Measurements from ENCODE around the gene TMEM184B. TPM values are rescaled to one million over a fixed set of nuclear protein-coding genes. Genes with fewer than 3 reads are reported as not detected.

TMEM184B gene
- total RNA-seq, 2 donors from 2014 or later, result 58.8 to 61.6 TPM

DNA sequence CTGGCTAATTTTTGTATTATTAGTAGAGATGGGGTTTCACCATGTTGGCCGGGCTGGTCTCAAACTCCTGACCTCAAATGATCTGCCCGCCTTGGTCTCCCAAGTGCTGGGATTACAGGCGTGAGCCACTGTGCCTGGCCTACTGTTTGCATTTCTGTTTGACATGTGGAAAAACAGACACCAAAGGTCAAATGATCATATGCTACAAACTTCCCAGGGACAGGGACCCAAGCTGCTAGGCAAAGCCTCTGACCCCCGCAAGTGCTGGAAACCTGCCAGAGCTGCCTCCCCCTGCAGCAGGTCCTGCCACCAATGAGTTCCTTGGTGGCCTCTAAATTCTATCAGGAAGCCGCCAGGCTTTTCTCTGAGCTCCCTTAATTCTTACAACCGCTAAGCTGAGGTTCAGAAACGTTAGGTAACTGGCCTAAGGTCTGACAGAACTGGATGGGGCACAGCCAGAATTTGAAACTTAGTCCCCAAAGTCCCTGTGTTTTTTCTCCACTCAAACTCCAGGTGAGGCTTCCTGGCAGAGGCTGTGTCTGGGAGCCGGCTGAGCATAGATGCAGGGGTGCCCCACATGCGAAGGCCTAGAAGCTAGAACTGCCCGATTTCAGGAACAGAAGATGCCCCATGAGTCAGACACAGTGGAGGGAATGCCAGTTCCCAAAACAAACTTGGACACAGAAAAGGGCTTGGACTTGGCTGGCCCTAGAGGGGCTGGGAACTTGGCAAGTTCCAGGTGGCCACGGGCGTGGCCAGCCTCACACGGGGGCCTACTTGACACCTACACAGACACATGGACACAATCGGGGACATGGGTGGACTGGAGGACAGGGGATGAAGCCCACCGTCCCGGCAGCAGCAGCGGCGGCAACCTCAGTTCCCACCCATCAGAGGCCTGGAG, 37.1 kb upstream of the TMEM184B start:
- DNase-seq, result no peak
- H3K4me1 ChIP-seq, result peaks cover 4% of the 10 kb centered on the region
- H3K9me3 ChIP-seq, result no peaks in the 10 kb centered on the region
- peak overlapping the region; percentile 11 for H3K27ac ChIP-seq
- intact Hi-C loops (cut with DNase I), result loop anchor here (5.0 kb wide), 1 partner anchor 38 kb away; the partner anchor contains the start of gene TMEM184B
- no peaks in the 10 kb centered on the region for H3K27me3 ChIP-seq
- no peak overlapping the region for H3K9ac ChIP-seq (ENCODE audit: low read depth in 2 of 2, low read length in 2 of 2)
- no peaks in the 10 kb centered on the region for H3K36me3 ChIP-seq
- no peak overlapping the region for H3K4me3 ChIP-seq
- TF ChIP-seq, protein P1, sequence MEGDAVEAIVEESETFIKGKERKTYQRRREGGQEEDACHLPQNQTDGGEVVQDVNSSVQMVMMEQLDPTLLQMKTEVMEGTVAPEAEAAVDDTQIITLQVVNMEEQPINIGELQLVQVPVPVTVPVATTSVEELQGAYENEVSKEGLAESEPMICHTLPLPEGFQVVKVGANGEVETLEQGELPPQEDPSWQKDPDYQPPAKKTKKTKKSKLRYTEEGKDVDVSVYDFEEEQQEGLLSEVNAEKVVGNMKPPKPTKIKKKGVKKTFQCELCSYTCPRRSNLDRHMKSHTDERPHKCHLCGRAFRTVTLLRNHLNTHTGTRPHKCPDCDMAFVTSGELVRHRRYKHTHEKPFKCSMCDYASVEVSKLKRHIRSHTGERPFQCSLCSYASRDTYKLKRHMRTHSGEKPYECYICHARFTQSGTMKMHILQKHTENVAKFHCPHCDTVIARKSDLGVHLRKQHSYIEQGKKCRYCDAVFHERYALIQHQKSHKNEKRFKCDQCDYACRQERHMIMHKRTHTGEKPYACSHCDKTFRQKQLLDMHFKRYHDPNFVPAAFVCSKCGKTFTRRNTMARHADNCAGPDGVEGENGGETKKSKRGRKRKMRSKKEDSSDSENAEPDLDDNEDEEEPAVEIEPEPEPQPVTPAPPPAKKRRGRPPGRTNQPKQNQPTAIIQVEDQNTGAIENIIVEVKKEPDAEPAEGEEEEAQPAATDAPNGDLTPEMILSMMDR (IDR thresholded peaks at IDR 0.05), result no peak

DNA sequence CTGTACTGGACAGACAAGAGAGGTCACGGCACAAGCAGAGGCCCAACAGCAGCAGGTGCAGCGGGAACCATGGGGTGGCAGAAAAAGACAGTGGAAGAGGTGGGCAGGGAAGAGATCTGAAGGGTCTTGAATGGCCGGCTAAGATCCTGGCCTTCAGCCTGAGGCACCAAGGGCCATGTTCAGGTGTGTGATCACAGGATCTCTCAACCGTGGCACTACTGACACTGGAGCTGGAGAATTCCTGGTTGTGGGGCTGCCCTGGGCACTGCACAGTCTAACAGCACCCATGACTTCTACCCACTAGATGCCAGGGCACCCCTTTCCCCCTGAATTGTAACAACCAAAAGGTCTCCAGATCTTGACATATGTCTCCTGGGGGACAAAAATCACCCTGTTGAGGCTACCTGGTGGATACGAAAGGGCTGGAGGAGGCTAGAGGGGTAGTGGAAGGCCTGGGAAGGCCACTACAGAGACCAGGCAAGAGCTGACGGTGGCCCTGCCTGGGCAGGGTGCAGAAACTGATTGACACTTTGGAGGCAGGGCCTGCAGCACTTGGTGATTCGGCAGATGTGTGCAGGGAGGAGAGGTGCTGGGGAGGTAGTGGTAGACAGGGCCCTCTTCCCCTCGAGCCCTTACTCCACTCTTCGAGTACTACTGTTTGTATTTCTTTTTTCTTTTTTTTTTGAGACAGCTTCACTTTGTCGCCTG, 36.1 kb upstream of the TMEM184B start:
- Histone ChIP-seq H3K9me3 (no peaks in the 10 kb centered on the region), H3K4me1 (peaks cover 7% of the 10 kb centered on the region), H3K27me3 (no peaks in the 10 kb centered on the region), H3K9ac (ENCODE audit: low read depth in 2 of 2, low read length in 2 of 2) (no peak overlapping the region), H3K4me3 (no peak overlapping the region), H3K27ac (no peak overlapping the region), H3K36me3 (no peaks in the 10 kb centered on the region)
- TF ChIP-seq, protein P1 (IDR thresholded peaks at IDR 0.05), result no peak
- intact Hi-C loops (cut with DNase I), result no loop called here
- no peak for DNase-seq

DNA sequence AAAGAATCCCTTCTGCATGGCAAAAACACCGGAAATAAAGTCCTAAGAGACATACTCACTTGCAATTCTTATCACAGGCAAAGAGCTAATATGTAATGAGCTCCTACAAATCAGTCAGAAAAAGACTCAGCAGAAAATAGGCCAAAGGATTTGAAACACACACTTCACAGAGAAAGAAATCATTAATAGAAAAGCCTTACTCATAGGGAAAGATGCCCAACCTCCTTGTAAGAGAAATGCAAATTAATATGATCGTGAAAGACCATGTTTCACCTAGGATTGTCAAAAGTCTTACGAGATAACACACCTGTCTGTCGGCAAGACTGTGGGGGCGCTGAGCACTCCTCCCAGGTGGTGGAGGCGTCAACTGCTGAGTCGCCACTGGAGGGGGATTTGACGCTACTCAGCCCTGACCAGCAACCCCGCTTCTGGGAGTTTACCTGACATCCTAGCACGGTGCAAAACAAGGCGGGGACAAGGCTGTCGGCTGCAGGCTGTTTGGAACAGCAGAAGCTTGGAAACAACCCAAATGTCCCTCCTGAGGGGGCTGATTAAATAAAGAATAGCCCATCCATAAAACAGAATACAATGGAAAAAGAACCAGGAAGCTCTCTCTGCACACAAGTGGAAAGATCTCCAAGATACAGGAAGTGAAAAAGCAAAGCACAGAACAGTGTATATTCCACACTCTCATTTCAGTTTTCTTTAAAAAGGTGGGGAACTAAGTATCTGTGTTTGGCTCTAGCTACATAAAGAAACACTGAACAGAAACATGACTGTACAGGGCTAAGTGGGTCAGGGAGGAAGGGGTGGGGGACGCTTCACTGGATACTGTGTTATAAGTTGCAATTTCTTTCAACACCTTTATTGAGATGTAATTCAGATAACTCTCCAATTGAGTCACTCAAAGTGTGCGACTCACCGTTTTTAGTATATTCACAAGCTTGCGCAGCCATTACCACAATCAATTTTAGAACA, 33.0 kb upstream of the TMEM184B start:
- DNase-seq, result peak; percentile 64
- Histone ChIP-seq H3K36me3 (peaks cover 10% of the 10 kb centered on the region), H3K4me1 (peaks cover 7% of the 10 kb centered on the region)

DNA sequence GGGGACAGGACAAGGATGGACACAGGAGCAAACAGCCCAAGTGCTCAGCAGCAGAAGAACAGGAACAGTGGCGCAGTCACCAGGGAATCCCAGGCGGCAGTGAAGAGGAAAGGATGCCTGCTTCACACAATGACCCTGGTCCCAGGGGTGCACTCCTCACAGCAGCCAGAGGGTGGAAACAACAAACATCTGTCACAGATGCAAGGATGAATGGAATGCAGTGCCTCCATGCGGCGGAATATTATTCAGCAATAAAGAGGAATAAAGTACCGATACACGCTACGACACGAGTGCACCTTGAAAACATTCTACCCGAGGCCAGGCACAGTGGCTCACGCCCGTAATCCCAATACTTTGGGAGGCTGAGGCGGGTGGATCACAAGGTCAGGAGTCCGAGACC, 31.7 kb upstream of the TMEM184B start:
- peaks cover 17% of the 10 kb centered on the region for H3K36me3 ChIP-seq

More for the DNA sequence above, 33.0 kb upstream of the TMEM184B start:
- Histone ChIP-seq H3K4me3 (no peak overlapping the region), H3K27me3 (no peaks in the 10 kb centered on the region), H3K9me3 (no peaks in the 10 kb centered on the region), H3K27ac (peak overlapping the region; percentile 68), H3K9ac (ENCODE audit: low read depth in 2 of 2, low read length in 2 of 2) (peak overlapping the region; percentile 51 to 72)
- intact Hi-C loops (cut with DNase I), result no loop called here
- TF ChIP-seq, protein P1 (IDR thresholded peaks at IDR 0.05), result no peak

More for the DNA sequence above, 31.7 kb upstream of the TMEM184B start:
- intact Hi-C loops (cut with DNase I), result no loop called here
- TF ChIP-seq, protein P1 (IDR thresholded peaks at IDR 0.05), result no peak
- Histone ChIP-seq H3K4me1 (peaks cover 4% of the 10 kb centered on the region), H3K9ac (ENCODE audit: low read depth in 2 of 2, low read length in 2 of 2) (no peak overlapping the region), H3K27ac (no peak overlapping the region), H3K27me3 (no peaks in the 10 kb centered on the region), H3K9me3 (no peaks in the 10 kb centered on the region), H3K4me3 (no peak overlapping the region)
- no peak for DNase-seq
